ENCODE results near the gene TEN1.
"Not testable (repeated sequence)": the region's sequence is repeated elsewhere in the genome, so short reads cannot be mapped to it uniquely, and the experiment has no call there.

The TEN1 gene

GRCh38 chr17:75950855-75951554, 28.0 kb upstream of the TEN1 start:
- peaks cover 61% of the 10 kb centered on the region for H3K36me3 Mint-ChIP-seq (ENCODE audit: low read depth)
- TF ChIP-seq CTCF (IDR thresholded peaks at IDR 0.05; ENCODE audit: unreplicated experiment in 3 of 3) = no peak
- H3K4me1 Mint-ChIP-seq = peaks cover 8% of the 10 kb centered on the region
- H3K4me3 Mint-ChIP-seq = no peak overlapping the region
- no peaks in the 10 kb centered on the region for H3K9me3 Mint-ChIP-seq
- H3K27ac Mint-ChIP-seq = peak overlapping the region in 2 of 3 experiments; percentile 22 to 61
- no peaks in the 10 kb centered on the region for H3K27me3 Mint-ChIP-seq (ENCODE audit: low read depth)

- Mint-ChIP-seq H3K36me3 (ENCODE audit: low read depth) (peaks cover 36% of the 10 kb centered on the region), H3K4me1 (peaks cover 5% of the 10 kb centered on the region), H3K27ac (peak overlapping the region in 1 of 3 experiments; percentile 5), H3K4me3 (no peak overlapping the region), H3K27me3 (ENCODE audit: low read depth) (no peaks in the 10 kb centered on the region), H3K9me3 (no peaks in the 10 kb centered on the region)
- TF ChIP-seq CTCF (IDR thresholded peaks at IDR 0.05; ENCODE audit: unreplicated experiment in 3 of 3) = no peak
Observed at GRCh38 chr17:75959051-75959838, 19.8 kb upstream of the TEN1 start.

- no peak for TF ChIP-seq CTCF (IDR thresholded peaks at IDR 0.05; ENCODE audit: unreplicated experiment in 3 of 3)
- no peak overlapping the region for H3K4me3 Mint-ChIP-seq
- no peak overlapping the region for H3K27ac Mint-ChIP-seq
- H3K27me3 Mint-ChIP-seq (ENCODE audit: low read depth) = no peaks in the 10 kb centered on the region
- no peaks in the 10 kb centered on the region for H3K9me3 Mint-ChIP-seq
- H3K36me3 Mint-ChIP-seq (ENCODE audit: low read depth) = peaks cover 40% of the 10 kb centered on the region
- H3K4me1 Mint-ChIP-seq = peaks cover 5% of the 10 kb centered on the region
Observed at GRCh38 chr17:75959839-75960511, 19.1 kb upstream of the TEN1 start.

GRCh38 chr17:75965468-75965867, 13.6 kb upstream of the TEN1 start:
- TF ChIP-seq CTCF (IDR thresholded peaks at IDR 0.05; ENCODE audit: unreplicated experiment in 3 of 3) = no peak

GRCh38 chr17:75969044-75969443, 10.0 kb upstream of the TEN1 start:
- H3K4me1 Mint-ChIP-seq; H3K27me3 Mint-ChIP-seq (ENCODE audit: low read depth); H3K4me3 Mint-ChIP-seq; H3K9me3 Mint-ChIP-seq; H3K27ac Mint-ChIP-seq: not testable (repeated sequence)
- peaks cover 51% of the 10 kb centered on the region for H3K36me3 Mint-ChIP-seq (ENCODE audit: low read depth)

More at GRCh38 chr17:75965468-75965867, 13.6 kb upstream of the TEN1 start:
- no peaks in the 10 kb centered on the region for H3K27me3 Mint-ChIP-seq (ENCODE audit: low read depth)
- H3K27ac Mint-ChIP-seq = no peak overlapping the region
- no peaks in the 10 kb centered on the region for H3K4me1 Mint-ChIP-seq
- no peak overlapping the region for H3K4me3 Mint-ChIP-seq
- no peaks in the 10 kb centered on the region for H3K9me3 Mint-ChIP-seq
- H3K36me3 Mint-ChIP-seq (ENCODE audit: low read depth) = peaks cover 34% of the 10 kb centered on the region

- Mint-ChIP-seq H3K4me1 (peaks cover 7% of the 10 kb centered on the region), H3K36me3 (ENCODE audit: low read depth) (peaks cover 51% of the 10 kb centered on the region), H3K4me3 (no peak overlapping the region), H3K9me3 (no peaks in the 10 kb centered on the region), H3K27ac (no peak overlapping the region), H3K27me3 (ENCODE audit: low read depth) (no peaks in the 10 kb centered on the region)
- TF ChIP-seq CTCF (IDR thresholded peaks at IDR 0.05; ENCODE audit: unreplicated experiment in 3 of 3) = no peak
Observed at GRCh38 chr17:75970011-75970523, 9.0 kb upstream of the TEN1 start.

All from nephron (organoid).